Sigmoid colon (tissue), 4 donors: ENCODE data around the gene DNAAF1.

Experiments
- CTCF ChIP-seq, 4 experiments: fragments of 450-650 bp in 3 of 4; fragments of 200-600 bp in 1 of 4; IDR thresholded peaks; one replicate each; pipeline ENCODE4 v1.5.1; 2016 to 2019; ENCODE audit warnings: antibody characterized with exemption in 4 of 4, mild to moderate bottlenecking in 3 of 4, moderate library complexity in 2 of 4
- EP300 ChIP-seq, 4 donors: sonication (generic); formaldehyde crosslinking; IDR thresholded peaks; one replicate each; pipeline ENCODE4 v1.6.1; 2017; ENCODE audit warnings: antibody characterized with exemption in 4 of 4
- POLR2A ChIP-seq, 2 donors: fragments of 450-650 bp; IDR thresholded peaks; one replicate each; pipeline ENCODE4 v1.6.1; 2016; ENCODE audit warnings: antibody characterized with exemption in 2 of 2, mild to moderate bottlenecking in 2 of 2, moderate library complexity in 2 of 2
- POLR2AphosphoS5 ChIP-seq, 4 donors: sonication (generic); formaldehyde crosslinking; IDR thresholded peaks; one replicate each; pipeline ENCODE4 v1.6.1; 2017; ENCODE audit warnings: antibody characterized with exemption in 4 of 4

- no peak for TF ChIP-seq CTCF (IDR thresholded peaks at IDR 0.05)
- no peak for TF ChIP-seq POLR2AphosphoS5 (IDR thresholded peaks at IDR 0.05)
- TF ChIP-seq POLR2A (IDR thresholded peaks at IDR 0.05) = no peak
- no peak for TF ChIP-seq EP300 (IDR thresholded peaks at IDR 0.05)
Measured at GRCh38 chr16:84159800-84160199, 14.7 kb downstream of the DNAAF1 start.
